ENCODE data around the gene ST6GALNAC3.

ST6GALNAC3 gene

GRCh38 chr1:76371941-76372340 is 297.4 kb downstream of the ST6GALNAC3 start:
- DNase-seq: no peak

GRCh38 chr1:76374086-76374485 is 299.5 kb downstream of the ST6GALNAC3 start:
- peak; percentile 35 to 86 for DNase-seq

DNA sequence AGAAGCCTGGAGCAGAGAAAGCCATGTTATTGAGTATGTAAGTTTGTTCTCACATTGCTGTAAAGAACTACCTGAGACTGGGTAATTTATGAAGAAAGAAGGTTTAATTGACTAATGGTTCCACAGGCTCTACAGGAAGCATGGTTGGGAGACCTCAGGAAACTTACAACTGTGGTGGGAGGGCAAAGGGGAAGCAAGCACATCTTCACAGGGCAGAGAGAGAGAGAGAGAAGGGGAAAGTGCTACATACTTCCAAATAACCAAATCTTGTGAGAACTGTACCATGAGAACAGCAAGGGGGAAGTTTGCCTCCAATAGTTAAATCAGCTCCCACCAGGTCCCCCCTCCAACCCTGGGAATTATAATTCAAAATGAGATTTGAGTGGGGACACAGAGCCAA is 302.7 kb downstream of the ST6GALNAC3 start:
- no peak for DNase-seq

DNA sequence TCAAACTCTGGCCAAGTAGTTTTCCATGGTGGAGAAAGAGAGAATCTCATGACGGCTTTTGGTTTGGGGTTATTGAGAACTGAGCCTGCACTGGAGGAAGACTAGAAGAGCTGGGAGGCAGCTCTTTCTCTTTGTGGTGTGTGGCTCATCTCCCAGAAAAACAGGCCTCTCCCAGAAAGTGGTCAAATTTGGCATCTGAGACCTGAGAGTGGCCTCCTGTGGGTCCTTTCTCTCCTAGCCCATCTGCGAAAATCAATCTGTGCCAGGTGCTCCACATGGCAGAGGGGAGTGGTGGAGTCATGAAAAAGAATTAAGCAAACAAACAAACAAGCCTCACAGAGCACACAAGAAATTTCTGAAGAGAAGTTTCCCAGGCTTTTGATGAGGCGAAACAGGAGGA is 305.0 kb downstream of the ST6GALNAC3 start:
- DNase-seq: no peak

DNA sequence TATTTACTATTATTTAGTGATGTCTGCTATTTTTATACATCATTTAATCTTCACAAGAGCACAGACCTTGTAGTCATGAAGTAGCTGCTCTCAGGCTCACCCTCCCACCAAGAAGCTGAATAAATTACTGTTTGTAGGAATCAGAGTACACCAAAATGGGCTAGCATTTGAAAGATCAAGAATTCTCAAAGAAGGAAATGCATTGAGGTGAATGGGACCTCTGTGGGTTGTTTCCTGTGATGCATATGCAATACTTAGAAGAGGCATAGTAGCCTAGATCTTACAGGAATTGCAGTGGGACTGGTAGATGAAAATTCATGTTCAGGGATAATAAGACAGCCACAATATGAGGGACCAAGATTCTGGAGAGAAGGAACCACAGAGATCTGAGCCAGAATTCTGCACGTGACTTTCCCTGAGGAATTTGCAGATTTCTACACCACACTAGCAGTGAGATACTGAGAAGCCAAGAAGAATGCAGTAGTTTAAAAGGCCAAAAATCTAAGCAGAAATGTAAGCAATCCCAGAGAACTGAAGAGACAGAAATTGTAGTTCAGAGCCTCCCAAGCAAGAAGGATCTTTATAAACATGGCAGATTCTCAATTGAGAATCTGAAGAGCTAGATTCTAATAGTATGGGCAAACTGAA is 307.0 kb downstream of the ST6GALNAC3 start:
- no peak for DNase-seq

GRCh38 chr1:76388261-76388660 is 313.7 kb downstream of the ST6GALNAC3 start:
- DNase-seq: no peak

GRCh38 chr1:76390456-76390855 is 315.9 kb downstream of the ST6GALNAC3 start:
- no peak for DNase-seq

DNA sequence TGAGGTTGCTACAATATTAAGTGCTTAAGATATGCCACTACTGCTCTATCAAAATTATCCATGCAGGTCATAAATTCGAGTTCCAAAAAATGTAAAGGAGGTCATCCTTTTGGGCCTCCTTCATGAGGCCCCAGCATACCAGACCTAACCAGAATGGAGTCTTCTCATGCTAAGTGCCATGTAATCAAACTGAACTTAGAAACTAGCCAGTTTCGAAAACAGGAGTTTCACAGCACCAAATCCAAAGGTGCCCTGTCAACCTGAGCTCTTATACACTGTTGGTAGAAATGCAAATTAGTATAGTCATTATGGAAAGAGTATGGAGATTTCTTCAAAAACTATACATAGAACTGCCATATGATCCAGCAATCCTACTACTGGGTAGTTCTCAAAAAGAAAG is 320.5 kb downstream of the ST6GALNAC3 start:
- no peak for DNase-seq

GRCh38 chr1:76402128-76402527 is 327.6 kb downstream of the ST6GALNAC3 start:
- DNase-seq: no peak

DNA sequence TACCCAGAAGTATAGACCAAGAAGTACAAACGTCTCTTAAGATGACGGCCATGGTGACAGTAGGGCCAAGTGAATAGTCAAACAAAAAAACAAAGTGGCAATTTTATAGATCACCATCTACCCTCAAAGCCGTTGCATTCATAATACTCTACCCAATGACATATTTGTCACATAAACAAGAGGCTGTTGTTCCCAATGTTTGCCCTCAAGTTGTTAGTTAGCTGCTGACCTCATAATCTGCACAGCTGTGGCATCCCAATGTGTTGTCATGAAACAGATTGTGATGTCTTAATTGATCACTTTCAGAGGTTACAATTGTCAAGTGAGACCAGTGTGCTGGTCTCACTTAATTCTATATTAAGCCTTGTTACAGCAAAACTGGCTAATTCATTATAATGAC is 333.8 kb downstream of the ST6GALNAC3 start:
- DNase-seq: peak in 1 of 2 experiments; percentile 27

GRCh38 chr1:76410499-76410898 is 336.0 kb downstream of the ST6GALNAC3 start:
- DNase-seq: no peak

DNA sequence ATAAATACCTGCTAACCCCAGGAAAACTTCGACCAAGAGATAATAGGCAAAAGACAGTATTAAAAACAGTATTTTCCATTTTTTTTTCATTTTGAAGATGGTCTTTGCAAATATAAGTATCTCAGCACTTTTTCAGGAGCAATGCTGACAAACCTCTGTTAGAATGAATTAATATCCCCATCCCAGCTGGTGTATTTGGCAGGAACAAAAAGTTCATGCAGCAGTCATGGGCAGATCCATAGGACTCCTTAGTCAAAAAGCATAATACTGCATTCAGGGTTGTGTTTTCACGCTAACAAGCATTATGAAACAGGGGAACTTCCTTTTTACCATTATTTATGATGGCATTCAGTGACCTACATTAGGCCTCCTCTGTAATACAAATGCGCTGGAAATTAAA is 344.0 kb downstream of the ST6GALNAC3 start:
- no peak for DNase-seq

GRCh38 chr1:76419603-76420002 is 345.1 kb downstream of the ST6GALNAC3 start:
- no peak for DNase-seq

- DNase-seq: no peak
Measured at GRCh38 chr1:76425201-76426145, 350.9 kb downstream of the ST6GALNAC3 start.

DNA sequence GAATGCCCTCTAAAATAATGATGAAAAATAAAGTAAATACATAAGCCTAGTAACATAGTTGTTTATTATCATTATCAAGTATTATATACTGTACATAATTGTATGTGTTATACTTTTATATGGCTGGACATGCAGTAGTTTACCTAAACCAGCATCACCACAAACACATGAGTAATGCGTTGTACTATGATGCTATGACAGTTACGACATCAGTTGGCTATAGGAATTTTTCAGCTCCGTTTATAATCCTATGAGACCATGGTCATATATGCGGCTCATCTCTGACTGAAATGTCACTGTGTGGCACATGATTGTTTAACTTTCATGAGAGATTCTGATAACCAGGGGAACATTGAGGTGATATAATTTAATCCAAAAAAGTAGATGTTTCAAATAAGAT is 352.1 kb downstream of the ST6GALNAC3 start:
- DNase-seq: no peak

GRCh38 chr1:76428028-76428427 is 353.5 kb downstream of the ST6GALNAC3 start:
- no peak for DNase-seq

- DNase-seq: no peak
Measured at GRCh38 chr1:76430531-76430930, 356.0 kb downstream of the ST6GALNAC3 start.

- no peak for DNase-seq
Measured at GRCh38 chr1:76433526-76433925, 359.0 kb downstream of the ST6GALNAC3 start.

DNA sequence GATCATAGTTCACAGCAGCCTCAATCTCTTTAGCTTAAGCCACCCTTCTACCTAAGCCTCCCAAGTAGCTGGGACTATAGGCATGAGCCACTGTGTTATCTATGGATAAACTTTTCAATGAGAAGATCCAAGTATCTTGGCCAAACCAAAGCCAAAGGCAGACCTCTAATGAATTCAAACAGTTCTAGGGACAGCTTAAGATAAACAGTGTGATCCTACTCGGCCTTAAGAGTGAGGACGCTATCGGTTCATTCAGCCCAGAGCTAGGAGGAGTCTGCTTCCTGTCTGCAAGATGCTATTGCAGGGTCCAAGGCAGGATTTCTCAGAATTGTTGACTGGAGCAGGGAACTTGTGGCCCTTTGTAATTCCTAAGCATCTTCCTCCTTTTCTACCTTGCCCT is 368.7 kb downstream of the ST6GALNAC3 start:
- DNase-seq: no peak

- no peak for DNase-seq
Measured at GRCh38 chr1:76444773-76445172, 370.2 kb downstream of the ST6GALNAC3 start.

DNA sequence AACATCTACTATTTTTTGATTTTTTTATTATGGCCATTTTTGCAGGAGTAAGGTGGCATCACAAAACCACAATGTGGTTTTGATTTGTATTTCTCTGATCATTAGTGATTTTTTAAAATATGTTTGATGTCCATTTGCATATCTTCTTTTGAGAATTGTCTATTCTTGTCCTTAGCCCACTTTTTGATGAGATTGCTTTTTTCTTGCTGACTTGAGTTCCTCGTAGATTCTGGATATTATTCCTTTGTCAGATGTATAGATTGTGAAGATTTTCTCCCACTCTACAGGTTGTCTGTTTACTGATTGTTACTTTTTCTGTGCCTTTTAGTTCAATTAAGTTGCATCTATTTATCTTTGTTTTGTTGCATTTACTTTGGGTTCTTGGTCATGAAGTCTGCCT is 375.7 kb downstream of the ST6GALNAC3 start:
- no peak for DNase-seq

DNA sequence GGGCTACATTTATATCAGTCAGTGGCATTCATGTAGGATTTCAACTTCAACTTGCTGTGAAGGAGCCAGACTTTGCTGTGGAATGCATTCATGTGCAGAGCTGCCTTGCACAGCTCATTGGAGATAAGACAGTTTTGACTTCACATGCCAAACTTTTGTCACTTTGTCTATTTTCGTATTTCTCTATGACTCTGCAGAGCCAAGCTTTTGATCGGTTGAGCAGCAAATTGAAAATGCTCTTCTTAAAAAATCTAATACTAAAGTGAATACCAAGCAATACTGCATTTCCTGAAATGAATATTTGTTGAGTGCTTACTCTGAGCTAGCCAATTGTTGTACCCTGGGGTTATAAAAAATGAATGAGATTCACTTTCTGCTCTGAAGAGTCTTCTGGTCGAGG is 388.7 kb downstream of the ST6GALNAC3 start:
- no peak for DNase-seq

DNA sequence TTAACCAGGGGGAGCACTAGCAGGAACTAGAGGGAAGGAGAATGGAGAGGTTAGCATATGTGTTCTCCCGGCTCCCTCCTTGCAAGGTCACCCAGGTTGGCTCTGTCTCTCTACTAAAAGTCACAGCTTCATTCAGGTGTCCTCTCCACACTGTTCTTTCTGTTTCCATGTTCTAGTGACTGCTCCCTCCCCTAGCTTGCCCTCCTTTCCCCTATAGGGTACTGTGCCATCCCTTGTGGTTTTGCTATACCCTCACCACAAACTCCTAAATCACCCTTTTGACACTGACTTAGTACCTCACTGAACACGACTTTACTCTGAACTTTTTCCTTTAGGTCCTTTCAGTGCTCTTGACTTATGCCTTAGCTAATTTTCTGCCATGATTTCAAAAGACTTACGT is 389.3 kb downstream of the ST6GALNAC3 start:
- no peak for DNase-seq

DNA sequence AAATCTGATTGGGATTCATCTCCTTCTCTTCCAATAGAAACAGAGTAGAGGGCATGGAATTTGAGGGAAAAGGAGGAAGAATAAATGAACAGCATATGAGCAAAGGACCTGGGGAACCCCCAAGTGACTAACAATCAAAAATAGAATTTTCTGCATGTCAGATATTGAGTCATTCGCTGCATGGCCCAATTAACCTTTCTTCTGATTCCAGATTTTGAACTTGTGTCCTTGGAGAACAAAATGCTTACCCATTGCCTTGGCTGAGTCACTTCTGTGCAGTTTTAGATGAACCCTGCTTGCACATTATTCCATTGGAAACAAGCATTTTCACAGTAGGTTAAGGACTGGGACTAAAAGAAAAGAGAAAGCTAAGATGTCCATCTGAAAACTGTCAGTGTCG is 390.5 kb downstream of the ST6GALNAC3 start:
- DNase-seq: no peak
